GM23338 (cell line): ENCODE data around the gene CEP295NL.

Source experiments
- CTCF ChIP-seq, 2 experiments: fragments of 200-600 bp in 1 of 2; sonication (generic) in 1 of 2; conservative IDR thresholded peaks; 2 replicates each; pipeline versions ENCODE4 v1.5.1 to v1.6.1; 2016 to 2017; ENCODE audit warnings: antibody characterized with exemption in 2 of 2, low read depth in 2 of 2, mild to moderate bottlenecking in 2 of 2, moderate library complexity in 1 of 2
- EZH2 ChIP-seq: fragments of 200-600 bp; sonication (generic); IDR thresholded peaks from one replicate; pipeline ENCODE4 v1.8.0; 2017; ENCODE audit warnings: antibody characterized with exemption, mild to moderate bottlenecking, low read depth; ENCODE audit not compliant: unreplicated experiment
- JUNB ChIP-seq: IDR thresholded peaks from one replicate; pipeline ENCODE4 v1.6.1; 2016; ENCODE audit warnings: antibody characterized with exemption; ENCODE audit not compliant: unreplicated experiment
- NANOG ChIP-seq: IDR thresholded peaks from 2 replicates; pipeline ENCODE4 v1.6.1; 2016; ENCODE audit warnings: antibody characterized with exemption, borderline replicate concordance
- POLR2AphosphoS5 ChIP-seq: IDR thresholded peaks from 2 replicates; pipeline ENCODE4 v1.6.1; 2016; ENCODE audit warnings: antibody characterized with exemption, low read depth
- REST ChIP-seq: IDR thresholded peaks from one replicate; pipeline ENCODE4 v1.6.1; 2018; ENCODE audit warnings: antibody characterized with exemption; ENCODE audit not compliant: unreplicated experiment
- ZNF331 ChIP-seq: fragments of 250-450 bp; sonication (Bioruptor Pico); IDR thresholded peaks from 2 replicates; pipeline ENCODE4 v1.5.0; 2020; ENCODE audit warnings: low read depth, mild to moderate bottlenecking, moderate library complexity

DNA sequence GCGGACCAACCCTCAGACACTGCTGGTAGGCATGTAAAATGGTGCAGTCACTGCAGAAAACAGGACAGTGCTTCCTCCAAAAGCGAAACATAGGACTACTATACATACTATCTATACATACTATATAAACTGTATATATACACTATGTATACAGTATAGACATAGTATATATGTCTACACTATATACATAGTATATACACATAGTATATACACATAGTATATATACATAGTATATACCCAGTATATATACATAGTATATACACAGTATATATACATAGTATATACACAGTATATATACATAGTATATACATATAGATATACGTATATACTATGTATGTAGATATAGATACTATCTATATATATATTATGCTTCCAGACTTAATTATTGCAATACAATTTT lies 55.9 kb downstream of the CEP295NL start:
- TF ChIP-seq CTCF (conservative IDR thresholded peaks at IDR 0.05; ENCODE audit: low read depth in 2 of 2) (no peak), EZH2 (no peak), JUNB (no peak), REST (no peak), POLR2AphosphoS5 (no peak), ZNF331 (CRISPR knock-in tag) (no peak), NANOG (no peak)
